HG02870 (cell line): ENCODE data around the gene FXYD6.

ENCODE experiments used
- ATAC-seq: cut with Tn5 transposase; IDR thresholded peaks from one replicate; pipeline ENCODE4 v1.9.1; 2021; ENCODE audit warnings: mild to moderate bottlenecking, moderate library complexity; ENCODE audit not compliant: unreplicated experiment

The FXYD6 gene

GRCh38 chr11:117851852-117852251 lies 24.6 kb downstream of the FXYD6 start:
- no peak for ATAC-seq

- no peak for ATAC-seq
Observed at GRCh38 chr11:117851106-117851505, 25.4 kb downstream of the FXYD6 start.

GRCh38 chr11:117849781-117850414 lies 26.6 kb downstream of the FXYD6 start:
- no peak for ATAC-seq

DNA sequence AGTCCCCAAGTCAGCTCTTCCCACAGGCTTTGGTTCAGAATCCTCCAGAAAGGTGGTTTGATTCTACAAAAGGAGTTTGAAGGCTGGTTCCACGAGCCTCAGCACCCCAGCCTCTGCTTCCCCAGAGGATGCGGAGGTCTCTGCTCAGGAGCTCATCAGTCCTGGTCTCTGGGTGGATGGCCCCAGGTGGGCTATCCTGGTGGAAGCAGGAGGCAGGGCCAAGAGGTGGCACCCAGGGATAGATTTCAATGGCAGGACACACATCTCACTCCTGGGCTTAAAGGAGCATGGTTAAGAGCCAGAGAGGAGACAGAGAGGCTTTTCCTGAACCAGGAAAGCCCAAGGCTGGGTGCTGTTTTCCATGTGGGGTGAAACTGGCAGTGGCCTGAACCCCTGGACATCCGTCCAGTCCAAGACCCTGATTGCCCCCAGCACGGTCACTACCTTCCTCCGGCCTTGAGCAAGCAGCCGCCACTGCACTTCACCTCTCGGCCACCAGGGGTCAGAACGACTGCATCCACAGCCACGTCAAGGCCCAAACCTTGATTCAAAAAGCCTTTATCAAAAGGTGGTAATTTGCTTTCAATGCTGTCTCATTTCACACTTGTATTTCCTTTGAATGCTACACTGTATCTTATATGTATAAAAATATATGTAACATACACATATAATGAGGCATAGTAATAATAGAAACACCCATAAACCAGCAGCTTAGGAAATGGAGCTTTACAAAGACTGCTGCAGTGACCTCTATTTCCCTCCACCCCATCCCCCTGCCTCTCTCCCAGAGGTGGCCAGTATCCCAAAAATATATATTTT lies 32.6 kb downstream of the FXYD6 start:
- ATAC-seq, result no peak

GRCh38 chr11:117842131-117842941 lies 34.1 kb downstream of the FXYD6 start:
- no peak for ATAC-seq

- no peak for ATAC-seq
Observed at GRCh38 chr11:117841551-117842031, 34.9 kb downstream of the FXYD6 start.

DNA sequence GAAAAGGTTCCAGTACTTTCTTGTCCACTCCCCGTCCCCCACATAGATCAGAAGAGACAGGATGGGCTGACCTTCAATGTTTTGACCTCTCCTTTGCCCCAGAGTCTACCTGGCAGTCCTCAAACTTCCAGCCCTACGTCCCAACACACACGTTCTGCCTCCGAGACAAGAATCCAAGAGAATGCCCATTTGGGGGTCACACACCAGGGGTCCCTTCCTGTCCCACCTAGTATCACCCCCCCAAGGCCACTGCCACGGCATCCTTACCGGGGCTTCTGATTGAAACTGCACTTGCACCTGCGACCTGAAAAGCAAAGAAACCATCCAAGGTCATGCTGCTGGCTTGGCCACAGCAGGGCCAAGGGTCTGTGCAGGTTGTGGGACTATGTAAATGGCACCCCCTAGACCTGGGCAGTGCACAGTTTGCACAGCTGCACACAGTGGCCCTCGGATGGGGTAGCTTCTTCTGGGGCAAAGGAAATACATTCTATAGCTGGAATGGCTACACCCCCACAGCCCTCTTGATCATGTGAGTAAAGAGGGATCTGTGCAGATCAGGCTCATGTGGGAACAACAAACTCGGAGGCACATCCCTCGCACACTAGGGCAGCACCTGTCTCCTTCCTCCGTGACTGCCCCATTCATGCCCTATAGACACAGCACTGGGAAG lies 35.4 kb downstream of the FXYD6 start:
- ATAC-seq, result no peak

GRCh38 chr11:117839936-117840813 lies 36.3 kb downstream of the FXYD6 start:
- ATAC-seq, result no peak

DNA sequence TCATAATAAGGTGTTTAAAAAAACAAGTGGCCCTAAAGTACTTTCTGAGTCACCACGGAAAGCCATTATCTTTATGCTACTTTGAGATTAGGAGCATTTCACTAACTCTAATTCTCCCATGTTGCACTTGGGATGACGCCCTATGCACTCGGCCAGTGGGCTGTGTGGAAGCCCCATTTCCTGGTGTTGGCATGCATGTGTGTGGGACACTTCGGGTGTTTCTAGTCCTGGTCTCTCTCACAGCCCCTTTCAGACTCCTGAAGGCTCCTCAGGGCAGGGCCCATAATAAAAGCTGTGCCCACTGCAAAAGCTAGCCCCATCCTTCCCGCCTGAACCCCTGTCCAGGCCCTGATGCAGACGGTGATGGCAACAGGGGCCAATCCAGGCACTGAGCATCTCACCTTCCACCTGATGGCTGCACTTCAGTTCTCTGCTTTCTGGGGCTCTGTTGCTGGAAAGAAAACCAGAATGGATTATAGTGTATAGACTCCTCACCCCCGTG lies 37.0 kb downstream of the FXYD6 start:
- no peak for ATAC-seq

DNA sequence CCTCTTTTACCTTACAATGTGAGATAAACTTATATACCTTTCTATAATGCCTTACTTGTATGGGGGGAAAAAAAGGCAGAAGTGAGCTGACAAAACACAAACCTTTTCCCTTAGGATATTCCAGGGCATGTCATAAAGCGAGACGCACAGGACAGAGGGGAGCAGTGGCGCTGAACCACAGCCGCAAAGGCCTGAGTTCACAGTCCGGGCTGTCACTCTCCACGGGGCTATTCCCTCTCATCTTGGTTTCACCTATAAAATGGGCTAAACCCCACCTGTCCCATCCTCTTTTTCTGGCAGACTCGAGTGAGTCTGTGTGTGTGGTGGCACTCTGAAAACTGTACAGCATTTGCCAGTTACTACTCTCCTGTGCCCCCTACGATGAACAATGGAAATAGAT lies 37.6 kb downstream of the FXYD6 start:
- ATAC-seq, result no peak

DNA sequence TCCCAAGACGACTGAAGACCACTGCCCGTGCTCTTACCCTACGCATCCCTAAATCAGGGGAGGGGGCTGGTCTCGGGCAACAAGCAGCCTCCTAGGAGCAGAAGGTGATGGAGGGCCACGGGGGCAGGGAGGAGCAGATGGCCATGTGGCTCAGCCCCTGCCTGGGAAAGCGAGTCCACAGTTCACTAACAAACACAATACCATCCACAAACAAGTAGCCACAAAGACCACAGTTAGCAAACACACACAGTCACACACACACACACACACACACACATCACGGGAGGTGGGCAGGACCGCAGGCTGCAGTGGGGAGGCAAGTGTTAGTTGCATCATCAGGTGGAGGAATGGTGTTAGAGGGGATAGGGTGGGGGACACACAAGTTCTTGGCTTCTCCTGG lies 38.7 kb downstream of the FXYD6 start:
- ATAC-seq, result no peak

DNA sequence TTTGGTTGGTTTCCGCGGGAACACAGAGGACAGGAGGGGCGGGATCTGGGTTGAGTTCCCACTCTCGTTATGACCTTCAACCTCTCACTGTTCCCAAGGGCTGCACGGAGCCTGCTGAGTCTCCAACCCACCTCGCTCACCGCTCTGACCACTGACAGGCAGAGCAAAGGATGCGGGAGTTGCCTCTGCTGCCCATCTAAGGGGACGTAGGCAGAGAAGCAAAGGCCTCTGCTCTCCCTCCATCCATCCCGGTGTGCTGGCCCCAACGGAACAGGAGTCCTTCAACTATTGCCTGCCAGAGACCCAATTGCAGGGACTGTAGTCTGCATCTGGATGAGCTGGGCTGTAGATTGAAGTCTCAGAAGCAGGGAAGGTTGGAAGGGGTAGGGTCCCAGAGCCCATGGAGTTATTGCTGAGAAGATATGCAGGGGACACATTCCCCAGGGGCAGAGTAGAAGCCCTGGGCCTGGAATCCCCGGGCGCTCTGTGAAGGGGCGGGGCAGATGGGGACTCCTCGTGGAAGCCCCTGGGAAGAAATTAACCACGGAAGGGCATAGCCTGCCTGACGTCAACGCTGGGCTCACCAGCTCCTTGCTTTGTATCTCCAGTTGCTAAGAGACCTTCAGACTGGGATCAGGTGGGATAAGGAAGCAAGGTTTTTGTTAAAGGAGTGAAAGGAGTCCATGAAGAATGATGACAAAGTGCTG lies 39.2 kb downstream of the FXYD6 start:
- no peak for ATAC-seq

DNA sequence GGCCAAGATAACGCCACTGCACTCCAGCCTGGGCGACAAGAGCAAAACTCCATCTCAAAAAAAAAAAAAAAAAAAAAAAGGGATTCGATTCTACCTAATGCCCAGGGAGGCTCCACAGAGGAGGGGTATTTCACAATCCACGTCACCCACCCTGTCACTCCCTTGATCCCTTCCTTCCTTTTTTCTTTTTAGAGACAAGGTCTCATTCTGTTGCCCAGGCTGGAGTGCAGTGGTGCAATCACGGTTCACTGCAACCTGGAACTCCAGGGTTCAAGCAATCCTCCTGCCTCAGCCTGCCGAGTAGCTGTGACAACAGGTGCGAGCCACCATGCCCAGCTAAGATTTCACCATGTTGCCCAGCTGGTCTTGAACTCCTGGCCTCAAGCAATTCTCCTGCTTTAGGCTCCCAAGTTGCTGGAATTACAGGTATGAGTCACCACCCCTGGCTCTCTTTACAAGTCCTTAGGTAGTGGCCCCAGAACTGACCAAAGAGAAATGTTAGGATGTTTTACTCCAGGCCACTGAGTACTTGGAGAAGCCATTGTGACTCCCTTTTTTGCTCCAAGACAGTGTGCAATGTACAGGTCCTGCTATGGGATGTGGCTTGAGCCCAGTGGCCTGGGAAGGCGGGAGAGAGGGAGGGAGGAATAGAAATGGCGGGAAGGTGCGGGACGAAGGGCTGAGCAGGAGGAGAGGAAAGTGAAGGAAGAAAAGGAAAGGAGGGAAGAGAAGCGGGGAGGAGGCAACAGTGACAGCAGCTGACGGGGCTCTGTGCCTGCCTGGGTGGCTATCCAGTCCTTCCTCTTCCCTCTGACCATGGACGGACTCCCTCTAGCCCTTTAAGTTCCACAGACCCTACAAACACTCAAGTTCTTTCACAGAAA lies 40.1 kb downstream of the FXYD6 start:
- ATAC-seq, result no peak

GRCh38 chr11:117835576-117835975 lies 40.9 kb downstream of the FXYD6 start:
- ATAC-seq, result no peak

GRCh38 chr11:117834838-117835443 lies 41.5 kb downstream of the FXYD6 start:
- no peak for ATAC-seq

DNA sequence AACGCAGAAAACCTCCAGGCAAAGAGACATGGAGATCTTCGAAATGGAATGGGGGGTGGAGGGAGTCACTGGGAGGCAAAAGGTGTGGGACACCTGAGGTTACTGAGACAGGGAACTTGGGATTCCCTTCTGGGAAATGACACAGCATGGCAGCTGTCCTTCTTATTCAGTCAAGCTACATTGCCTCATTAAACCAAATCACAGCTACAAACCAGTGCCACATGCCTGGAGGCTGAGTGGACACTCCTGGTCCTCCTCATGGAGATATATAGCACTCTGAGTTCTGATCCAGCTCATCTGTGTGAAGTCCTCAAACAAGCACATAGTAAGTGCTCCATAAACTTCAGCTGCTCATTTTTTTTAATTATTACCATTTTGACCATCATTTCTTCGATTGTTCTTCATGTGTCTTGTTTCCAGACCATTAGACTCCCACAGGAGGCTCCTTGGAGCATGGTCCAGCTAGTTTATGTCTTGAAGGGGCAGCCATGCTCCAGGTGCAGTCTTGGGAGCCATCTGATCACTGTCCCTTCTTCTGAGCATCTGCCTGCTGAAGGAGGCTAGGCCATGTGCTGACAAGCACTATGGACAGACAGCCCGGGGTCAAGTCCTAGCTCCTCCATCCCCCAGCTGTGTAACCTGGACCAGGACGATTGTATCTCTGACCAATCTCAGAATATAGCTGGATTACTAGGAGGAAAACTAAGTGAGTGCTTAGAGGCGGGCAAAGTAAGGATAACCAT lies 42.2 kb downstream of the FXYD6 start:
- ATAC-seq, result no peak

GRCh38 chr11:117833401-117833891 lies 43.0 kb downstream of the FXYD6 start:
- ATAC-seq, result no peak
